Activated T-helper 1 cell treated with Interleukin-2 at 50 U/mL for 16 hours (primary cell): ENCODE results near the gene BEGAIN.

ENCODE experiments used
- DNase-seq: peaks from one replicate; pipeline ENCODE4 v3.0.0-alpha.2; 2020; ENCODE audit warnings: low read depth

Gene BEGAIN

DNA sequence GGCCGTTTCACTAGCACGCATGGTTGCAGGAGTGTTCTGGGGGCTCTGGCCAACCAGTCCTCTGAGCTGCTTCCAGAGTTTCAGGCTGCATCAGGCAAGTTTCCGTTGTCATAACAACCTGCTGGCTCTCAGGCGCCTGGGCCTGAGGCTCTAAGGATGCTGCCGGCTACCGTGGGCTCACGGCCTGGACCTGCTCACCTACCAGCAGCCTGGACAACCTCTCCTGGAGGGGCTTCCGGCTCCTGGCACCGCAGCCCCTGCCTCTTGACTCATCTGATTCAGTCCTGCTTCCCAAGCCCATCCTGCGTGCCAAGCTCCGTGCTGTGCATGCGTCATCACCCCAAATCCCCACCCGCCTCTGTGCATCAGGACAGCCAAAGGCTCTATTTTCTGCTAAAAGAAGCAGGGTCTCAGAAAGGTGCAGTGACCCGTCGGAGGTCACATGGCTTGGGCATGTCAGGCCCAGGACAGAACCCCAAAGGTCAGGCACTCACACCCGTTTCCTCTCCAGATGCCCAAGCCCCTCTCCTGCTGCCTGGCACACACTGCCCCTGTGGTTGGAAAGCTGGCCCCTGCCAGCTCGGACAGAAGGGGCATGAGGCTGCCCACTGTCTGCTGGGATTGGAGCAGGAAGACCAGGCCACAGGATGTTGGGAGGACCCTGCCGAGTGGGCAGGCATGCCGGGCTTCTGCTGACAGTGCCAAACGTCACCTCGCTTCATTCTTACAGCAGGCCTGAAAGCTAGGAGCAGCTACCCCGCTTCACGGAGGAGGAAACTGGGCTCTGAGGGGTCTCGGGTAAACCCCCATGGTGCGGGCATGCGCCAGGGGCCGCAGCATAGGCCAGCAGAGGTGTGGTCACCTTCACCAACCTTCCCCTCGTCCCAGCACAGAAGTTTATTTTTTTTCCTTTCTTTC, 5.7 kb downstream of the BEGAIN start:
- no peak for DNase-seq

DNA sequence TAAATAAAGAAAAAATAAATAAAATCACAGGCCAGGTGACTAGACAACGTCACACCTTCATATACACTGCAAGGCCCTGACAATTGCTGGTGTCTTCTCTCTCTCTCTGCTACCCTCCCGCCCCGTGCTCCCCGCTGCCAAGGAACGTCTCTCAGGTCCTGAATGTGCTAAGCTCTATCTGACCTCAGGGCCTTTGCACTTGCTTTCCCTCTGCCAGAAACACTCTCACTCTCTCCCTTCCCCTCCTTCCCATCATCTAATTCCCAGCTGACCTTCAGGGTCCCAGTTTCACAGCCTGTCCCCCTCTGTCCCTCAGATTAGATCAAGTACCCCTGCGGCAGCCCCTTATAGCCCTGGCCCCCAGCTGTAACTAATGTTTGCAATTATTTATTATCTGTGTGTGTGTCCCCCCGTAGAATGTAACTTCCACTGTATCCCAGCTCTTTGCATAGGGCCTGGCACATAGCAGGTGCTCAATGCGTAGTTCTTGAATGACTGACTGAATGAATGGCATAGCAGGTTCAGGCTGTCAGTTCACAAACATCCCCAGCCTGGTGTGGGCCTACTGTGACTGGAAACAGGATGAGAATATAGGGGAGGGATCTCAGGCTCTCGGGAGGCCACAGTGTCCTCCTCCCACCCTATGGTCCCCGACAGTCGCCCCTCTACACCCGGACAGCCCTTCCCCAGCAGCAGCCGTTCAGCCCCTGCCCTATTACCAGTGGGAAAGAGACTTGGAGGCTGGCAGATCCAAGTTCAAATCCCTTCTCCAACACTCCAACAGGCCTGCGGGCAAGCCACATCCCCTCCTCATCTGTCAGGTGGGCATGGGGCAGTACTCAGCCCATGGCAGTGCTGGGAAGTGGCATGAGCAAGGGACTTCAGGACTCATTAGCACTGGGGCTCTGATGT, 6.6 kb downstream of the BEGAIN start:
- no peak for DNase-seq

- DNase-seq, result no peak
These were observed 8.7 kb downstream of the BEGAIN start for GRCh38 chr14:100578552-100578951.

DNA sequence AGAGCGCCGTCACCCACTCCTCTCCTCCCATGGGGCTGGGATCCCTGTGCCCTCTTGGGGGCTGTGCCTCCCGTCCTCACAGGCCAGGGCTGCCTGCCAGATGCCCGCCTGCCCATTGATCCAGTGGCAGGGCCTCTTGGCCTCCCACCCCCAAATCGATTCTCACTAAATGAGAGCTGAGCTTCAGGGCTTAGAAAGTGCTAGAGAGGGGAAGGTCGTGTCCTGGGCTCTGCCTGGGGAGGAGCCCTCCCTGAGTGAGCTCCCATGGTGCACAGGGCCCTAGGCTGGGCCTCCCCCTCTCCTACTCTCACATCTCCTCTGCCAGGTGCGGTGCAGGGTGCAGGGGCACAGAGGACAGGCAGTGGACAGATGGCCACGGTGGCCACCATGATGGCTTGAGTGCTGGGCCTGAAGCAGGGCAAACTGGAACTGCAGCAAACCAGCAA, 9.2 kb downstream of the BEGAIN start:
- DNase-seq, result no peak

DNA sequence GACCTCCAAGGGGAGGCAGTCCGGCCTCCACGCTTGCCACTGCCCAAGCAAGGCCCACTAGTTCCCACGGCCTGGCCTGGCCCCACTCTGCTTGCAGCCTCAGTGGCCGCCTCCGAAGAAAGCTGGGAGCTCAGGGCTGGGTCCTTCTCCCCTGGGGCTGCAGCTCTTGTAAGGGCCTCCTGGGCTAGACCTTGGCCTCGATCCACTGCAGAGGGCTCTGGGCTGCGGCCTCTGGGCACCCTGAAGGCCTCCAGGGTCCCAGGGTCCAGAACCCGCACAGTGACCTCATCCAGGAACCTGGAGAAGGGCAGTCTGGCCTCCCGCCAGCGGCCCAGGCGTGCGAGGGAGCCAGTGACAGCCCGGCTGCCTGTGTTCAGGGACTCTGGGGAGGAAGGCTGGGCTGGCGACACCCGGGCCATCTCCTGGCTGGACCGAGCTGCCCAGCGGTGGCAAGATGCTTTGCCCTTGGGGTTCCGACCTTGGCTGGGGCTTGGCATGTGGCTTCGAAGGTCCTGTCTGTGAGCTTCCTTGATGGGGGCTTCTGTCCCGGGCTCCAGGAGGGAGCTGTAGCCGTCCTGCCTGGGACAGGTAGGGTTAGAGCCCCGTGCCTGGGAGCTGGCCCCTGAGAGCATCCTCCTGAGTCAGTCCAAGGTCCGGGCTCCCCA, 9.8 kb downstream of the BEGAIN start:
- no peak for DNase-seq

- DNase-seq, result no peak
These were observed 10.8 kb downstream of the BEGAIN start for GRCh38 chr14:100576091-100577085.

DNA sequence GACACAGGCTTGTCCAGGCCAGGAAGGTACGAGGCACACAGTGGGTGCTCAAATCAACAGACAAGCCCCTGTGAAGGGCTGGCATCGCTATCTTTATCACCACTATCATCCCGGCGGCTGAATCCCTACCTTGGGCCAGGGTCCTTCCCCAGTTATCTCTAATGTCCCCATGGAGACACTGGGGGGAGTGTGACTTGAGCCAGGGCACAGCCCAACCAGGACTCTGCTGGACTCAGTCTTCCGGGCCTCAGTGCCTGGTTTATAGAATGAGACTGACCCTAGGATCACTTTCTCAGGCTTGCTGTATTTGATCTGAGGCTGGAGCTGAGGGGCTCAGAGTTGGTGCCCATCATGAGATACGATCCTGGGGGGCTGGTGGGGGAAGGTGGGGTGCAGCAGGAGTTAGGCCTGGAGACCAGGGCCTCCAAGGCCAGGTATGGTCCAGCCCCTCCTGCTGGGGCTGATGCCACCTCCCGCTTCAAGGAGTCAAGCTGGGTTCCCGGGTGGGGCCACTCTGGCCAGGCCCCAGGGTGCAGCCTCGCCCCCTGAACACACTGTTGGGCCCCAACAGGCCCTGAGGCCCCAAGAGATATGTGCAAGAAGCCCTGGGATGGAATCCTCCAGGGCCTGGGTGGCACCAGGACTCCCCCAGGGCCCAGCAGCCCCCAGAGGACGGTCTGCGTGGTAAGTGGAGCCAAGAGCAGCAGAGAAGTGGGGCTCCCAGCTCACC, 11.8 kb downstream of the BEGAIN start:
- DNase-seq, result no peak

GRCh38 chr14:100574642-100575031, 12.6 kb downstream of the BEGAIN start:
- DNase-seq, result no peak

DNA sequence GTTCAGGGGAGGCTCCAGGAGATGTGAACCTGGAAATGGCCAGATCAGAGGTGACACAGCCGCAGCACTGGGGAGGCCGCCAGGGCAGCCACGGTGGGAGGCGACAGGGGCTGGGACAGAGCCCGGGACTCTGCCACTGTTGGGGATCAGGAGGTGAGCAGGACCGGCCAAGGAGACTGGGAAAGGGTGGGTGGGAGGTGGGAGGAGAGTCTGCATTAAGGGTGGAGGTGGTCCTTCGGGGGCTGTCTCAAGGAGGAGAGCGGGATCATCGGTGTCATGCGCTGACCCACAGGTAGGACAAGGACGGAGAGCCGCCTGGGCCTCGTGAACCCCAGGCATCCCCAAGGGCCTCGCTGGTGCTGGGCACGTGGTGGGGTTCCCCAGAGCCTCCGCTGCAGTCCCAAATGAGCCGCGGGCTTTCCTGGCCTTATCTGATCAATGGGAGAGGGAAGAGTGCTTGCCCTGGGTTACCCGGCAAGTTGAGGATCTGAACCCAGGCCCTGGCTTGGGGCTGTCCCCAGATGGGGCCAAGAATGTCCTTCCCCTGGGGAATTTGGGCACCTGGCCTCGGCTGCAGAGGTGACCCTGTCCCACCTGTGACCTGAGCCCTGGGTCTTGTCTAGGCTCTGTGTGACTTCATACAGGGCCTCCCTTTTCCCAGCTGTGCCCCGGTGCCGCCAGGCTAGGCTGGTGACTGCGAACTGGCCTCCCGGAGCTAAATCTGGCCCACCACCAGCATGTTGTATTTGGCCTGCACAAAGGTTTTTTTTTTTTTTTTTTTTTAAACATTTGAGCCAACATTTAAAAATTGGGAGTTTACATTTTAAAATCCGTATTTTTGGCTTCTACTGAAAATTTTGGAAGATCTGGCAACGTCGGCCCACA, 13.2 kb downstream of the BEGAIN start:
- DNase-seq, result no peak

DNA sequence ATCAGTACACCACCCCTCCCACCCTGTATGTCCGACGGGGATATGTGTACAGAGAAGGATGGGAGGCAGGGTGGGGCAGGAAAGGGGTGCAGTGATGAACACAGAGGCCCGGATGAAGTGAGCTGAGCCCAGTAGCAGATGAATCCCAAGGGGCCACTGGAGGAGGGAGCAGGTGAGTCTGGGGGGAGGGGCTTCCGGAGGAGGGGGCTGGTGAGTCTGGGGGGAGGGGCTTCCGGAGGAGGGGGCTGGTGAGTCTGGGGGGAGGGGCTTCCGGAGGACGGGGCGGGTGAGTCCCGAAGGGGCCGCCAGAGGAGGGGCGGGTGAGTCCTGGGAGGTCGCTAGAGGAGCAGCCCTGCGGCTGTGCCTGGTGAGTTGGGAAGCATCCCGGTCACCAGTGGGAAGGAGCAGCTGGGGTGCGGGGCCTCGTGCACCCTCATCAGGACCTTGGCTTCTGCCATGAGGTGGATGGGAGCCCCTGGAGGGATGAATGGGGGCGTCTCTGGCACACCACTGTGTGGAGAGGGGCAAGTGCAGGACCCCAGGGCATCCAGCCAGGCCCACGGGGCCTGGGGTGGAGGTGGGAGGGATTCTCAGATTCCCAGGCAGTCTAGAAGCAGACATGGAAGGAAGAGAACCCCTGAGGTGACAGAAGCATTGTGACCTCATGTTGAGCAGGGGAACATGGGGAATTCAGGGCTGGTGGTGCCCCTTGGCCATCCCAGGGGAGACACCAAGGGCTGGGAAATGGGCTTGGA, 14.0 kb downstream of the BEGAIN start:
- no peak for DNase-seq

GRCh38 chr14:100572543-100572942, 14.7 kb downstream of the BEGAIN start:
- no peak for DNase-seq

- no peak for DNase-seq
These were observed 15.4 kb downstream of the BEGAIN start for GRCh38 chr14:100571837-100572236.

DNA sequence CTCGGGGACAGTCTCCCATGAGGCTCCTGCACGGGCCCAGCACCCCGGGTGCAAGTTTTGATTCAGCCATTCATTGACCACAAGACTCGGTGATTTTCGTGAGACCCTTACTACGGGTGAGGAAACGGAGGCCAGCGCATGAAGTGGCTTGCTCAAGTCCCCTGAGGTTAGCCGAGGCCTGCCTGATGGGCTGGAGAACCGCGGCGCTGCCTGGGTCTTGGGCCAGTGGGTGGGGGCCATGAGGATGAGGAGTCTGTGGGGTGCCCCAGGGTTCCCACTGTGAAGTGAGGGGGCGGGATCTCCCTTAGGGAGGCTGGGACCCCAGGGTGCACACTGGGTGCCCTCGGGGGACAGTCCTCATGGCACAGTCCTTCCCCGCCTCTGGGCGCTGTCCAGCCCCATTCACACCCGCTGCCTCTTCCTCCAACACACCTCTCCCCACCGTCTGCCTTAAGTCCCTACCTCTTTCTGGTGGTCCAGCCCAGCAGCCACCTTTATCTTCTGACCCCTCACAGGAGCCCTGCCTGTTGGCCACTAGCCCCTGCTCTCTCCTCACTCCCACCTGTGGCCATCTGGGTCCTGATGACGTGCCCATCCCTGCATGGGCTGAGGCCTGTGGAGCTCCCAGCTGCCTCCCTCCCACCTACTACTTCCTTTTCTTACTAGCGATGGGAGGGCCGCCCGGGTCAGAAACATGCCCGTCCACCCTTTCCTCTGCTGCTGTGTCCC, 16.3 kb downstream of the BEGAIN start:
- DNase-seq, result no peak

GRCh38 chr14:100569734-100570286, 17.4 kb downstream of the BEGAIN start:
- no peak for DNase-seq

DNA sequence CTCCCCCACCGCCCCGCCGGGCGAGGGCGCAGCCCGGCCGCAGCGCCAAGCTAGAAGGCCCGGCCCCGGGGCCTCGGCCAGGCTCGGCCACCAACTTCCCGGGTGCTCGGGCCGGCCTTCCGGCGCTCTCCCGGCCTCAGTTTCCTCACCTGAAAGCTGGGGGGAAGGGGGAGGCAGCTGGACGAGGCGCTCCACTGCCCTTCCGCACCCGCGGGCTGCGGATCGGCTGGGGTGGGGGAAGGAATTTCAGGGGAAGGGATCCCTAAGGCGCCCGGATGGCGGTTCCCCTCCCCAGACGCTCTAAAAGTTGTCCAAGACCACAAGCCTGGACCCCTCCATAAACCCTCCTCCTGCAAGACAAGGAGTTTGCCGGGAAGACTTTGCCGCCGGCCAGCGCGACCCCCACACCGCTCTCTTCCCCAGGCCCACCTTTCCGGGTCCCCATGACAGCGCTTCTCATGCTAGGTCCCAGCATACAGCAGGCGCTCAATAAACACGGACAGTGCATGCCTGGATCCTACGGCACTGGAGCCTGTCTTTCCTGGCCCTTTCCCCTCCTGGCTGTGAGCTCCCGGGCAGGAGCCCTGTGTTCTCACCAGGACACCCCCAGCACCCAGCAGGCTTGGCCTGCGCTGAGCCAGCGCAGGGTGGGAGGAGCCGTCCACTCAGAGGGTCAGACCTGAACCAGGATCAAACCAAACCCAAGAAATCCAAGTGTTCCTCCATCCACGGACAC, 18.1 kb downstream of the BEGAIN start:
- DNase-seq, result no peak

DNA sequence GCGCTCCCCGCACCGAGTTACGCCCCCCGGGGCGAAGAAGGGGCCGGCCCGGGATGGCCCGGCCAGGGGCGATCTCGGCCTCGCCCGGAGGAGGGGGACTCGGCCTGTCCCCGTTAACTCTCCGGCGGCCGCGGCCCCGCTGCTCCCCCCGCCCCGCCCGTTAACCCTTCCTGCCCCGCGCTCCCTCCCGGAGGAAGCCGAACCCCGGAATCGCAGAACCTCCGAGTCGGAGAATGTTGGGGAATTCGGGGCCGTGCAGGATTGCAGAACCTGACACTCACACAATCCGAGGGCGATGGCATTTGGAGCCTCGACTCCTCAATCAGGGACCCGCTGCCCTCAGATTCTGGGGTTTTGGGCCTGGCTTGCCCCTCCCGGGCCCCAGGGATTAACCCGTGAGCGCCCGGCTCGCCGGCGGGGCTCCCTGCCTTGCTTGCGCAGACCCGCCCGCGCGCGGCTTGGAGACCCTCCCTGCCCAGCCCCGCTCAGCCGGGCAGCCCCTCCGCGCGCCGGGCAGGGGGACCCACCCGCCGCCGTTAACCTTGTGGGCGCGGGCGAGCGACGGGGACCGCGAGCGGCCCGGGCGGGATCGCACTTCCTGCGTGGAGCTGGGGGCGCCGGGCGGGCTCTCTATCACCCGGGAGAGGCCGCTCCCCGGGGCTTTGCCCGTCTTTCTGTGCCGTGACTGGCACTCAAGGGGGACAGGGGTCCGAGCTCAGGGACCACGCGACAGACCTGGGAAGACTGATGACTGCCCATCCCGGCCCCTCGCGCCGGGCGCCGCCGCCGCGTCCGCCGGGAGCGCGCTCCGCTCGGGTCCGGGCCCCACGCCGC, 18.8 kb downstream of the BEGAIN start:
- no peak for DNase-seq
